Fibroblast of villous mesenchyme (primary cell): ENCODE data around the gene DUOX1. TPM values are rescaled to one million over a fixed set of nuclear protein-coding genes. Genes with fewer than 3 reads are reported as not detected.

ENCODE experiments used
- DNase-seq: peaks from one replicate; pipeline ENCODE4 v3.0.0-alpha.2; 2010; ENCODE audit warnings: low read depth
- H3K4me3 ChIP-seq: 2 replicates; pipeline ENCODE4 v1.5.1; 2011; ENCODE audit warnings: low read depth, mild to moderate bottlenecking, low read length
- total RNA-seq: library from RNA; depleted of rRNA; stranded (reverse); fragments of >200 nt; gene quantifications from 2 replicates; pipeline ENCODE4 v1.2.3, GENCODE V29; 2012
- TF ChIP-seq, protein P1 (sequence below): IDR thresholded peaks from 2 replicates; pipeline ENCODE4 v1.5.1; 2012; ENCODE audit warnings: low read depth, mild to moderate bottlenecking, low read length; ENCODE audit not compliant: insufficient read depth

DUOX1 gene
- total RNA-seq, 1 donor, result not detected

DNA sequence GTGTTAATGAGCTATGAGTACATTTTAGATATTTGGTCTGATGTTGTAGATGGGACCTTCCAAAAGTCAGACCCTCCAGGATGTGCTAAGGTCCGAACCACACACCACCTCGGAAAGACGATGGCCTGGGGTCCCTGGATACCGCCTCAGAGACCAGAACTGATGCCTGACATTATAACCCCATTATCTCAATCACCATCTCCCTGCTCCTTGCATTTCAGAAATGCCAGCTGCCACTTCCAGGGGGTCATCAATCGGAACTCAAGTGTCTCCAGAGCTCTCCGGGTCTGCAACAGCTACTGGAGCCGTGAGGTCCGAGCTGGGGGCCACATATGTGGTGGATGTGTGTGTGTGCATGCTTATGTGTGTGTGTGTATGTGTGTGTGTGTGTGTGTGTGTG lies 7.9 kb downstream of the DUOX1 start:
- TF ChIP-seq, protein P1, sequence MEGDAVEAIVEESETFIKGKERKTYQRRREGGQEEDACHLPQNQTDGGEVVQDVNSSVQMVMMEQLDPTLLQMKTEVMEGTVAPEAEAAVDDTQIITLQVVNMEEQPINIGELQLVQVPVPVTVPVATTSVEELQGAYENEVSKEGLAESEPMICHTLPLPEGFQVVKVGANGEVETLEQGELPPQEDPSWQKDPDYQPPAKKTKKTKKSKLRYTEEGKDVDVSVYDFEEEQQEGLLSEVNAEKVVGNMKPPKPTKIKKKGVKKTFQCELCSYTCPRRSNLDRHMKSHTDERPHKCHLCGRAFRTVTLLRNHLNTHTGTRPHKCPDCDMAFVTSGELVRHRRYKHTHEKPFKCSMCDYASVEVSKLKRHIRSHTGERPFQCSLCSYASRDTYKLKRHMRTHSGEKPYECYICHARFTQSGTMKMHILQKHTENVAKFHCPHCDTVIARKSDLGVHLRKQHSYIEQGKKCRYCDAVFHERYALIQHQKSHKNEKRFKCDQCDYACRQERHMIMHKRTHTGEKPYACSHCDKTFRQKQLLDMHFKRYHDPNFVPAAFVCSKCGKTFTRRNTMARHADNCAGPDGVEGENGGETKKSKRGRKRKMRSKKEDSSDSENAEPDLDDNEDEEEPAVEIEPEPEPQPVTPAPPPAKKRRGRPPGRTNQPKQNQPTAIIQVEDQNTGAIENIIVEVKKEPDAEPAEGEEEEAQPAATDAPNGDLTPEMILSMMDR, result no peak
- no peak overlapping the region for H3K4me3 ChIP-seq
- no peak for DNase-seq

DNA sequence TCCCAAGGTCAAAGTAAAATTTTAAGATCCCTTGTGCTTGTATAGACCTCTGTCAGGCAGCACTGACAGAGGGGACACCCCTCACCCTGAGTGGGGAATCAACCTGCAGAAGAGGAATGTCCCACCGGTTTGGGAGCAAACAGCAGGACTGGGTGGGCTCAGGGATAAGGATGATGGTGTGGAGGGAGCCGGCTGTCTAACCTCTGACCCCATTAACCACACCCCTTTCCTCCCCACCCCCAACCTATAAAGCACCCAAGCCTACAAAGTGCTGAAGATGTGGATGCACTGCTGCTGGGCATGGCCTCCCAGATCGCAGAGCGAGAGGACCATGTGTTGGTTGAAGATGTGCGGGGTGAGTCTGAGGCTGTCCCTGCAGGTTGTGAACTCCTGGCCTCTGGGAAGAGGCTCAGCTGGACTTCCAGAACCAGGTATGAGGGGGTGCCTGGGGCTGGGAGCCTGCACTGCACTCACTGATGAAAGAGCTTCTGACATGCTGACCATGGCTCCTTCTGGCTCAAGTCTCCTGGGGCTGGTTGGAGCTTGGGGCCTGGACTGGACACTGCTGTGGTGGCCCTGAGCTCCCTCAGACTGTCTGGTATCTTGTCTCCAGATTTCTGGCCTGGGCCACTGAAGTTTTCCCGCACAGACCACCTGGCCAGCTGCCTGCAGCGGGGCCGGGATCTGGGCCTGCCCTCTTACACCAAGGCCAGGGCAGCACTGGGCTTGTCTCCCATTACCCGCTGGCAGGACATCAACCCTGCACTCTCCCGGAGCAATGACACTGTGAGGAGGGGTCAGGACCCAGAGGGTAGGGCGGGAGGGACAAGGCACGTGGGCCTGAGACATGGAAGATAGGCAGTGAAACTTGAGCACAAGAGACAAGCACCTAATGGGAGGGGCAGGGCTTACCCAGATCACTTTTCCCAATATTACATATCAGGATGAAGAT lies 9.3 kb downstream of the DUOX1 start:
- TF ChIP-seq, protein P1, result no peak
- H3K4me3 ChIP-seq, result no peak overlapping the region
- DNase-seq, result no peak

DNA sequence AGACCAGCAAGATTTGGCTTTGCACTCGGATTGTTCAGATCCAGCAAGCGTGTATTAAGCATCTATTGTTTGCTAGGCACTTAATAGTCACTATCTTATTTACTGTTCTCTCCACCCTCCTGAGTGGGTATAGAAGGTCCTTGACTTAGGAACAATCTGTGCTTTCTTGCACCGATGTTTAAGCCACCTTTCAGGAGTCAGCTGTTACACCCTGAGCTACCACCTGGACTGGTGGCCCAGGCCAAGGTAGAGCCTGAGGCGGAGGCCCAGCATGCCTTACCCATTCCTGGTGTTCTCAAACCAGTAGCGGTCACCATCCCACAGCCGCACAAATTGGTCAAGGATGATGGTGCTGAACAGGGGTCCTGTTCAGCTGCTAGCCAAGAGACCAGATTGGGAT lies 10.0 kb downstream of the DUOX1 start:
- DNase-seq, result no peak
- TF ChIP-seq, protein P1, result no peak

DNA sequence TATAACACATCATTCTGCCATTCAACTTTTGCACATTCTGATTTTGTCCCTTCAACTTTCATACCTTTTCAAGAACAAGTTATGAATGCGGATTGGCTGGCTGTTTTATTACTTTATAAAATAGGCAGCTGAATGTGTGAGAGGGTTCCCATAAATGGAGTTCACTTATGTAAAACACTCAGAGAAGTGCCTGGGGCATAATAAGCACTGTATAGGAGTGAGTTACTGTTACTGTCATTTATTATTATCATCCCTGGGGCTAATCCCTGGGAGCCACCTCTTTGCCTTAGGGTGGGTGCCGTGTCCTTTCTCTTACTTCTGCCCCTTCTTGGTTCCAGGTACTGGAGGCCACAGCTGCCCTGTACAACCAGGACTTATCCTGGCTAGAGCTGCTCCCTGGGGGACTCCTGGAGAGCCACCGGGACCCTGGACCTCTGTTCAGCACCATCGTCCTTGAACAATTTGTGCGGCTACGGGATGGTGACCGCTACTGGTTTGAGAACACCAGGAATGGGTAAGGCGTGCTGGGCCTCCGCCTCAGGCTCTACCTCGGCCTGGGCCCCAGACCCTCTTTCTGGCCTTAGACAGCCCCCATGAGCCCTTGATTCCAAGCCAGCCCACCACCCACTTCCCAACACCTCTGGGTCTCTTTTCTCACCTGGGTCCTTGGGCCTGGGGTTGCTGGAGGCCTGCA lies 10.9 kb downstream of the DUOX1 start:
- H3K4me3 ChIP-seq, result no peak overlapping the region
- no peak for DNase-seq
- TF ChIP-seq, protein P1, result no peak

More for the DNA sequence above, 10.0 kb downstream of the DUOX1 start:
- H3K4me3 ChIP-seq, result no peak overlapping the region

DNA sequence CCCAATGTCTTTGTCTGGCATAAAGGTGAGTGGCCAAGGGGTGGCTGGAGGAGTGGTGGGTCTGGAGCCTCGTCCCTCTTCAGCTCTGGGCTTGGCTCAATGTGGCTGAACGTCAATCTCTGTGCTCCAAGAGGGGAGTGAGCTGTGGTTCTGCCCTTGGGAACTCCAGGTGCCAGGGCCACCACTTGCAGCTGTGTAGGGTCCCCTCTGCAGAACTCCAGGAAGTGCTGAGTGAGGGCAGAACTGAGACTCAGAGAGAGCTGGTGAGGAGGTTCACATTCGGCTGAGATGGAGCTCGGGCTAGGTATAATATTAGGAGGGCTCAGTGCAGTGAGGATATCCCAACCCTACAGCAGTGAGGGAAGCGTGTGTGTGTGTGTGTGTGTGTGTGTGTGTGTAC lies 11.6 kb downstream of the DUOX1 start:
- TF ChIP-seq, protein P1, result no peak
- DNase-seq, result no peak
- H3K4me3 ChIP-seq, result no peak overlapping the region

DNA sequence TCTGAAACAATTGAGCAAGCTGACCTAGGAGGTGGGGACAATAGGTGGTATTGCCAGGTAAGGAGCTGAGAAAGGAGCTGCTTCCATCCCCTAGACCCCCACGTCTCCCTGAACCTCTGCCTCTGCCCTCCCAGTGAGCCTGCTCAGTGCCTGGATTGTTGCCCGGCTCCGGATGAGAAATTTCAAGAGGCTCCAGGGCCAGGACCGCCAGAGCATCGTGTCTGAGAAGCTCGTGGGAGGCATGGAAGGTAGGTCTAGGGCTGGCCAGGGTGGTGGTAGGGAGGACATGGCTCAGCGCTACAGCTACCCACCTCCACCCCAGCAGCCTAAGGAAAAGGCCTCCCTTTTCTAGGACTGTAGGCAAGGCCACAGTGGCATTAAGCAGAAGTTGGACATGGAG lies 13.3 kb downstream of the DUOX1 start:
- H3K4me3 ChIP-seq, result no peak overlapping the region
- TF ChIP-seq, protein P1, result no peak
- DNase-seq, result no peak
